Limb (tissue), 2 donors: ENCODE results near the gene ZNF148.
"Not testable (repeated sequence)": the region's sequence is repeated elsewhere in the genome, so short reads cannot be mapped to it uniquely, and the experiment has no call there.

ENCODE experiments used
- DNase-seq, 2 donors: peaks; one replicate each; pipeline ENCODE4 v3.0.0-alpha.2; 2016; ENCODE audit errors: extremely low spot score in 2 of 2

Gene ZNF148

GRCh38 chr3:125375950-125376679 is 990 bp upstream of the ZNF148 start:
- no peak for DNase-seq

GRCh38 chr3:125374501-125374995 is 577 bp downstream of the ZNF148 start:
- no peak for DNase-seq

GRCh38 chr3:125367403-125368230 is 7.5 kb downstream of the ZNF148 start:
- no peak for DNase-seq

- no peak for DNase-seq
Observed at GRCh38 chr3:125366132-125366531, 9.0 kb downstream of the ZNF148 start.

- no peak for DNase-seq
Observed at GRCh38 chr3:125359700-125360099, 15.4 kb downstream of the ZNF148 start.

GRCh38 chr3:125358923-125359322 is 16.2 kb downstream of the ZNF148 start:
- no peak for DNase-seq

GRCh38 chr3:125357837-125358236 is 17.3 kb downstream of the ZNF148 start:
- DNase-seq, result no peak

- peak; percentile 48 to 78 for DNase-seq
Observed at GRCh38 chr3:125357032-125357658, 18.0 kb downstream of the ZNF148 start.

- no peak for DNase-seq
Observed at GRCh38 chr3:125356140-125357026, 18.7 kb downstream of the ZNF148 start.

GRCh38 chr3:125353659-125354058 is 21.5 kb downstream of the ZNF148 start:
- no peak for DNase-seq

- DNase-seq, result no peak
Observed at GRCh38 chr3:125353128-125353527, 22.0 kb downstream of the ZNF148 start.

GRCh38 chr3:125351814-125352456 is 23.2 kb downstream of the ZNF148 start:
- DNase-seq, result no peak

GRCh38 chr3:125351152-125351551 is 24.0 kb downstream of the ZNF148 start:
- DNase-seq, result no peak

GRCh38 chr3:125350597-125350996 is 24.5 kb downstream of the ZNF148 start:
- no peak for DNase-seq

GRCh38 chr3:125349556-125350165 is 25.5 kb downstream of the ZNF148 start:
- DNase-seq, result no peak

- no peak for DNase-seq
Observed at GRCh38 chr3:125349055-125349454, 26.1 kb downstream of the ZNF148 start.

GRCh38 chr3:125343367-125343766 is 31.8 kb downstream of the ZNF148 start:
- DNase-seq, result not testable (repeated sequence)

- DNase-seq, result no peak
Observed at GRCh38 chr3:125340121-125340520, 35.0 kb downstream of the ZNF148 start.

- no peak for DNase-seq
Observed at GRCh38 chr3:125337506-125337905, 37.6 kb downstream of the ZNF148 start.
